Stimulated activated CD8-positive, alpha-beta memory T cell treated with anti-CD3 and anti-CD28 coated beads, Interleukin-7, amount 100 ng/mL, for 24 hours (primary cell): ENCODE results near the gene ETV5.

Experiments used
- DNase-seq: peaks from one replicate; pipeline ENCODE4 v3.0.0-alpha.2; 2020; ENCODE audit warnings: low read depth

The ETV5 gene

GRCh38 chr3:186108941-186109865 is at the start of gene ETV5:
ETV5 (minus strand) TSS chr3:186109089; CDS start chr3:186105868, 3,221 bp downstream.
- DNase-seq: peak; percentile 87

GRCh38 chr3:186154641-186155040 is 45.8 kb upstream of the ETV5 start:
- DNase-seq: no peak

GRCh38 chr3:186152889-186153292 is 44.0 kb upstream of the ETV5 start:
- DNase-seq: no peak

GRCh38 chr3:186152361-186152798 is 43.5 kb upstream of the ETV5 start:
- DNase-seq: no peak

GRCh38 chr3:186151077-186151971 is 42.4 kb upstream of the ETV5 start:
- DNase-seq: no peak

GRCh38 chr3:186150041-186150830 is 41.3 kb upstream of the ETV5 start:
- no peak for DNase-seq

GRCh38 chr3:186149319-186149960 is 40.6 kb upstream of the ETV5 start:
- DNase-seq: no peak

GRCh38 chr3:186144257-186144656 is 35.4 kb upstream of the ETV5 start:
- no peak for DNase-seq

- DNase-seq: no peak
These were observed 34.4 kb upstream of the ETV5 start for GRCh38 chr3:186143250-186143649.

GRCh38 chr3:186142393-186142932 is 33.6 kb upstream of the ETV5 start:
- no peak for DNase-seq

GRCh38 chr3:186141790-186142189 is 32.9 kb upstream of the ETV5 start:
- no peak for DNase-seq

- no peak for DNase-seq
These were observed 29.5 kb upstream of the ETV5 start for GRCh38 chr3:186138272-186138981.

- DNase-seq: no peak
These were observed 28.3 kb upstream of the ETV5 start for GRCh38 chr3:186137051-186137685.

GRCh38 chr3:186133980-186134379 is 25.1 kb upstream of the ETV5 start:
- DNase-seq: no peak

GRCh38 chr3:186132487-186132886 is 23.6 kb upstream of the ETV5 start:
- no peak for DNase-seq

GRCh38 chr3:186129206-186129605 is 20.3 kb upstream of the ETV5 start:
- DNase-seq: no peak

- no peak for DNase-seq
These were observed 19.3 kb upstream of the ETV5 start for GRCh38 chr3:186128158-186128557.

- no peak for DNase-seq
These were observed 18.6 kb upstream of the ETV5 start for GRCh38 chr3:186127463-186127862.

- no peak for DNase-seq
These were observed 16.2 kb upstream of the ETV5 start for GRCh38 chr3:186125118-186125517.

GRCh38 chr3:186124592-186124991 is 15.7 kb upstream of the ETV5 start:
- no peak for DNase-seq
